H9 (cell line): ENCODE results near the gene CFAP119. TPM values are rescaled to one million over a fixed set of nuclear protein-coding genes. Genes with fewer than 3 reads are reported as not detected.
A peak's percentile ranks its signal among the peaks of the same experiment; 100 is the strongest.

Source experiments
- DNase-seq: peaks from one replicate; pipeline ENCODE4 v3.0.0-alpha.2; 2017
- H2AFZ ChIP-seq: one replicate; pipeline ENCODE4 v1.6.1; 2013; ENCODE audit warnings: mild to moderate bottlenecking, low read length, control low read depth, moderate library complexity
- H2AK5ac ChIP-seq: 2 replicates; pipeline ENCODE4 v1.6.1; 2013; ENCODE audit warnings: low read length, control low read depth, mixed read lengths; ENCODE audit not compliant: insufficient read length
- H2BK120ac ChIP-seq: one replicate; pipeline ENCODE4 v1.6.1; 2013; ENCODE audit warnings: low read depth, mild to moderate bottlenecking, low read length, control low read depth, inconsistent platforms; ENCODE audit not compliant: poor library complexity, severe bottlenecking
- H2BK12ac ChIP-seq: 2 replicates; pipeline ENCODE4 v1.6.1; 2013; ENCODE audit warnings: low read length, control low read depth, mixed read lengths, low read depth; ENCODE audit not compliant: insufficient read length
- H2BK15ac ChIP-seq: 2 replicates; pipeline ENCODE4 v1.6.1; 2013; ENCODE audit warnings: low read depth, low read length, control low read depth
- H2BK20ac ChIP-seq: one replicate; pipeline ENCODE4 v1.6.1; 2013; ENCODE audit warnings: low read depth, mild to moderate bottlenecking, low read length, control low read depth, inconsistent platforms; ENCODE audit not compliant: poor library complexity, severe bottlenecking
- H2BK5ac ChIP-seq: 2 replicates; pipeline ENCODE4 v1.6.1; 2013; ENCODE audit warnings: low read length, control low read depth, mixed read lengths; ENCODE audit not compliant: insufficient read length
- H3K14ac ChIP-seq: 2 replicates; pipeline ENCODE4 v1.6.1; 2013; ENCODE audit warnings: low read length, control low read depth; ENCODE audit not compliant: insufficient read depth
- H3K18ac ChIP-seq: 2 replicates; pipeline ENCODE4 v1.6.1; 2013; ENCODE audit warnings: low read depth, mild to moderate bottlenecking, mixed read lengths, low read length, control low read depth; ENCODE audit not compliant: insufficient read length
- H3K23ac ChIP-seq: 2 replicates; pipeline ENCODE4 v1.6.1; 2013; ENCODE audit warnings: low read length, control low read depth, mixed read lengths, low read depth; ENCODE audit not compliant: insufficient read length
- H3K23me2 ChIP-seq: 2 replicates; pipeline ENCODE4 v1.6.1; 2013; ENCODE audit warnings: low read depth, mild to moderate bottlenecking, mixed read lengths, low read length, control low read depth; ENCODE audit not compliant: insufficient read length, poor library complexity, severe bottlenecking
- H3K27ac ChIP-seq: 2 replicates; pipeline ENCODE4 v1.5.1; 2013; ENCODE audit warnings: low read length, control low read depth, mixed read lengths, low read depth; ENCODE audit not compliant: insufficient read length
- H3K27me3 ChIP-seq: 2 replicates; pipeline ENCODE4 v1.6.1; 2013; ENCODE audit warnings: low read length, control low read depth, inconsistent platforms; ENCODE audit not compliant: insufficient read depth
- H3K4ac ChIP-seq: 2 replicates; pipeline ENCODE4 v1.6.1; 2013; ENCODE audit warnings: low read depth, mild to moderate bottlenecking, control low read depth, inconsistent platforms, low read length, moderate library complexity
- H3K4me1 ChIP-seq: 2 replicates; pipeline ENCODE4 v1.6.1; 2013; ENCODE audit warnings: low read length, control low read depth, inconsistent platforms; ENCODE audit not compliant: insufficient read depth
- H3K4me2 ChIP-seq: 2 replicates; pipeline ENCODE4 v1.6.1; 2013; ENCODE audit warnings: low read length, control low read depth, mixed read lengths; ENCODE audit not compliant: insufficient read length, insufficient read depth
- H3K56ac ChIP-seq: 2 replicates; pipeline ENCODE4 v1.6.1; 2013; ENCODE audit warnings: low read depth, mild to moderate bottlenecking, mixed read lengths, low read length, control low read depth; ENCODE audit not compliant: insufficient read length
- H3K79me1 ChIP-seq: 2 replicates; pipeline ENCODE4 v1.6.1; 2013; ENCODE audit warnings: low read depth, mild to moderate bottlenecking, moderate library complexity, low read length, control low read depth, inconsistent platforms; ENCODE audit not compliant: insufficient read depth, poor library complexity, severe bottlenecking
- H3K79me2 ChIP-seq: 2 replicates; pipeline ENCODE4 v1.6.1; 2013; ENCODE audit warnings: low read length, control low read depth, inconsistent platforms; ENCODE audit not compliant: insufficient read depth
- H3K9ac ChIP-seq: 2 replicates; pipeline ENCODE4 v1.6.1; 2013; ENCODE audit warnings: low read length, control low read depth, mixed read lengths; ENCODE audit not compliant: insufficient read length; ENCODE audit errors: extremely low read depth
- H3K9me3 ChIP-seq: one replicate; pipeline ENCODE4 v1.6.1; 2013; ENCODE audit warnings: low read depth, low read length, inconsistent platforms; ENCODE audit not compliant: control insufficient read depth
- H3T11ph ChIP-seq: one replicate; pipeline ENCODE4 v1.6.1; 2013; ENCODE audit warnings: mild to moderate bottlenecking, low read length, control low read depth, inconsistent platforms
- H4K20me1 ChIP-seq: one replicate; pipeline ENCODE4 v1.6.1; 2013; ENCODE audit not compliant: control insufficient read depth, insufficient read length, insufficient read depth
- H4K5ac ChIP-seq: 2 replicates; pipeline ENCODE4 v1.6.1; 2013; ENCODE audit warnings: low read depth, mild to moderate bottlenecking, mixed read lengths, low read length, control low read depth; ENCODE audit not compliant: insufficient read length
- H4K8ac ChIP-seq: replicated peaks from 2 replicates; pipeline ENCODE4 v1.6.1; 2013; ENCODE audit warnings: low read length, control low read depth, mixed read lengths, low read depth; ENCODE audit not compliant: insufficient read length
- H4K91ac ChIP-seq: 2 replicates; pipeline ENCODE4 v1.6.1; 2013; ENCODE audit warnings: low read depth, mild to moderate bottlenecking, moderate library complexity, mixed read lengths, low read length, control low read depth; ENCODE audit not compliant: insufficient read length
- H3K27ac Mint-ChIP-seq, 3 experiments: 2 replicates in 2 of 3; 3 replicates in 1 of 3; pipeline ENCODE4 v1.8.0; 2020 to 2021; ENCODE audit warnings: mixed read lengths in 3 of 3, mild to moderate bottlenecking in 1 of 3, moderate library complexity in 1 of 3
- H3K27me3 Mint-ChIP-seq: 2 replicates; pipeline ENCODE4 v1.8.0; 2021; ENCODE audit warnings: low read depth, mild to moderate bottlenecking, moderate library complexity, mixed read lengths
- H3K36me3 Mint-ChIP-seq, 3 experiments: 2 replicates in 2 of 3; 3 replicates in 1 of 3; pipeline ENCODE4 v1.8.0; 2020 to 2021; ENCODE audit warnings: low read depth in 3 of 3, mixed read lengths in 3 of 3; ENCODE audit not compliant: insufficient read depth in 1 of 3
- H3K4me1 Mint-ChIP-seq, 2 experiments: 2 replicates each; pipeline ENCODE4 v1.8.0; 2020; ENCODE audit warnings: mixed read lengths in 2 of 2
- H3K4me3 Mint-ChIP-seq, 2 experiments: 2 replicates in 1 of 2; 3 replicates in 1 of 2; pipeline ENCODE4 v1.8.0; 2020 to 2021; ENCODE audit warnings: mild to moderate bottlenecking in 2 of 2, mixed read lengths in 2 of 2, moderate library complexity in 1 of 2
- H3K9me3 Mint-ChIP-seq, 2 experiments: 2 replicates in 1 of 2; 3 replicates in 1 of 2; pipeline ENCODE4 v1.8.0; 2020; ENCODE audit warnings: mild to moderate bottlenecking in 2 of 2, mixed read lengths in 2 of 2, moderate library complexity in 1 of 2
- CTCF ChIP-seq: fragments of 200-600 bp; sonication (generic); conservative IDR thresholded peaks from 3 replicates; pipeline ENCODE4 v1.8.0; 2021; ENCODE audit warnings: antibody characterized with exemption, mild to moderate bottlenecking
- WGBS: extraction: QIAGEN DNeasy Blood & Tissue Kit; methylation state at CpG from one replicate; pipeline ENCODE4 v1.1.7; 2013; ENCODE audit warnings: missing lambda C conversion rate, low lambda C conversion rate, mixed read lengths; ENCODE audit not compliant: insufficient read length; ENCODE audit errors: extremely low coverage; 5-methylcytosine and 5-hydroxymethylcytosine counted together
- total RNA-seq: library from RNA; stranded (reverse); gene quantifications from 2 replicates; pipeline ENCODE4 v1.2.1, GENCODE V29; 2021

The CFAP119 gene
- total RNA-seq, 1 experiment from 2014 or later = 5.4 TPM

- Histone ChIP-seq H3K79me1 (peaks cover 2% of the 10 kb centered on the region), H3K9ac (no peak overlapping the region), H3K23ac (no peak overlapping the region), H2BK12ac (no peak overlapping the region), H3K4me2 (no peak overlapping the region), H3K4me1 (no peaks in the 10 kb centered on the region), H2BK120ac (no peak overlapping the region), H4K20me1 (no peaks in the 10 kb centered on the region), H3K56ac (no peak overlapping the region), H4K8ac (no peak overlapping the region), H3K79me2 (peaks cover 4% of the 10 kb centered on the region; the same call in 1 of the 2 replicates), H2BK5ac (no peak overlapping the region), H2BK20ac (no peak overlapping the region), H3T11ph (no peak overlapping the region), H3K14ac (no peak overlapping the region), H3K27me3 (no peaks in the 10 kb centered on the region), H2AK5ac (no peak overlapping the region), H3K9me3 (no peaks in the 10 kb centered on the region), H2AFZ (no peak overlapping the region), H3K18ac (no peak overlapping the region), H4K91ac (no peak overlapping the region), H3K23me2 (peaks cover 5% of the 10 kb centered on the region), H3K27ac (no peak overlapping the region), H3K4ac (no peak overlapping the region), H2BK15ac (no peak overlapping the region), H4K5ac (no peak overlapping the region)
- Mint-ChIP-seq H3K4me3 (peak overlapping the region; percentile 97), H3K4me1 (peaks cover 7 to 16% of the 10 kb centered on the region in 2 experiments), H3K27me3 (no peaks in the 10 kb centered on the region), H3K27ac (peak overlapping the region in 1 of 3 experiments; percentile 39; a peak in 1 of 7 replicates), H3K9me3 (peaks cover 0 to 1% of the 10 kb centered on the region in 2 experiments; a peak in 1 of 5 replicates), H3K36me3 (peaks cover 6 to 47% (median 34%) of the 10 kb centered on the region in 3 experiments; a peak in 6 of 7 replicates)
- WGBS = no CpG with 5 or more reads among the region's 4 CpGs
- no peak for DNase-seq
- TF ChIP-seq CTCF = no peak
These were observed 11.7 kb downstream of the CFAP119 start for GRCh38 chr16:30750201-30750600.
